NCI-H2196 treated with DMSO at 0.1 percent for 48 hours (cell line): ENCODE results near the gene FKBP11.

ENCODE experiments used
- DNase-seq: peaks from one replicate; lab custom pipeline; 2025; ENCODE audit not compliant: unreplicated experiment; lab: John Stamatoyannopoulos, UW

FKBP11 gene

DNA sequence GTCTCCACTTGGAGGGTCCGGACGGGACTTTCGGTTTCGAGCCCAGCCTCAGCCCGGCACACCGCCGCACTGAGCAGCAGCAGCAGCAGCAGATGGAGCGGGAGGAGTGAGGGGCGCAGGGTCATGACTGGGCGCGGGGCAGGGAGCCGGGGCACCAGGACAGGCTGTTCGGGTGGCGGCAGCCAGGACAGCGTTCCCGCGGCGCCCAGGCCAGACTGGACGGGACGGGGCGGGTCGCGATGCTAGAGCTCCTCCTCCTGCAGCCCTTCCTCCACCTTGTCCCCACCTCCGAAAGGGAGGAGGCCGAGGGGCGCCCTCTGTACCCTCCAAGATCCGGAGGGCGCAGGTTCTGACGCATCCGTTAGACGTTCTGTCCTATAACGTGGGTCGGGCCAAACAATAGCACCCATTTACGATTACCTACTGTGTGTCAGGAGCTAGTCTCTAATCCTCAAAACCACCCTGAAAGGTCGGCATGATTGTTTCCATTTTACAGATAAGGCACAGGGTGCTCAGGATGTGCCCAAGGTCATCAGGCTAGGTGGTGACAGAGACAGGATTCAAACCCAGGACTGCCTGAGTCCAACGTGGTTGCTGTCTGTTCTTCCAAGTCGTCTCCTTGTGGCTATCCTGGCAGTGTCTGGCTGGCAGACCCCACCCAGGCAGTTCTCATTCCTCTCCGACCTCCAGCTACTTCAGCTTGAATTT lies at the start of gene FKBP11:
Gene FKBP11 (minus strand): TSS at position 189 of the 708 bp plus-strand sequence. CDS start 64 bp downstream, at position 125.
- no peak for DNase-seq

DNA sequence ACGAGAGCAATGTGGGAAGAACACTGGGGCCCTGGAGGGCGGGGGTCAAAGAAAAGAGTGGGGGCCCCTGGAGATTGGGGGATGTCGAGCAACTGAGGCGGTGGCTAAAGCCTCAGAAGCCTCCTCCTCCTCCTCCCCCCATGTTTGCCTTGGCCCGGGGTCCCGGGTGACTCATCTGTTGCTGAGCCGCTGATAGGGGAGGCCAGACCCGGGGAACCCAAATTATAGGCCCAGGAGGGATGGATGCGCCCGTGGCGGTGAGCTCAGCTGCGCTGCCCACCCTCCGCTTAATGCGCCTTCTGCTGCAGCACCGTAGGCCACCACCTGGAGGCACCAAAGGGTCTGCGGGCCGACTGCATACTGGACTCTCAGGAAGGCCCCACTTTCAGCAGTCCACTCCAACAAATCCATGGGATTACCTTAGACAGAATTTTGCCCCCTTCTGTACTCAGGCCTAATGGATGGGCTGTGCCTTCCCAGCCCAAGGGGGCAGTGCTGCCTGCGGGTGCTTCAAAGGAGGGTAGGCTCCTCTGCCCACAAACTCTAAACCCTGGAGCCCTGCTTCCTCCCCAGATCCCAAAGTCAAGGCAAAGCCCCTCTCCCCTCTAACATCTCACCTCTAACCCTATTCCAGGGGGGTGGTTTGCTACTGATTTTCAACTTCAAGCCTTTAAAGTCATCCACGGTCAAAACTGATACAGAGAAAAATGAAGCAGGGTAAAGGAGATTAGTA lies 48.8 kb upstream of the FKBP11 start:
- no peak for DNase-seq

DNA sequence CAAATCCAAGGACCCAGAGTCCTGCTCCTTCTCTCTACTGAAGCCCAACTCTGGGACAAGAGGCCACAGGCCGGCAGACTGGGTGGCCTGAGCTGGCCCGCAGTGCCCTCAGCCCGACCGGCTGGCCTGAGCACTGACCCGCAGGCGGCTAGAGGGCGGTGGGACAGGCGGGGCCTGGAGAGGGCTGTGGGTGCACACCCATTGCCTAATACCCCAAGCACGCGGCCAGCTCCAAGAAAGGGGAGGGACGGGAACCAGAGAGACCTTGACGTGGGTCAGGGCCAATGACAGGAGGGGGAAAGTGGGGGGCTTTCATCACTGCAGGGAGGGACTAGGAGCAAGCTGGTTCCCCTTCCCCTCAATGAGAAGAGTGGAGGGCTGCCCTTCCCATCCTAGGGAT lies 48.2 kb upstream of the FKBP11 start:
- DNase-seq, result no peak

DNA sequence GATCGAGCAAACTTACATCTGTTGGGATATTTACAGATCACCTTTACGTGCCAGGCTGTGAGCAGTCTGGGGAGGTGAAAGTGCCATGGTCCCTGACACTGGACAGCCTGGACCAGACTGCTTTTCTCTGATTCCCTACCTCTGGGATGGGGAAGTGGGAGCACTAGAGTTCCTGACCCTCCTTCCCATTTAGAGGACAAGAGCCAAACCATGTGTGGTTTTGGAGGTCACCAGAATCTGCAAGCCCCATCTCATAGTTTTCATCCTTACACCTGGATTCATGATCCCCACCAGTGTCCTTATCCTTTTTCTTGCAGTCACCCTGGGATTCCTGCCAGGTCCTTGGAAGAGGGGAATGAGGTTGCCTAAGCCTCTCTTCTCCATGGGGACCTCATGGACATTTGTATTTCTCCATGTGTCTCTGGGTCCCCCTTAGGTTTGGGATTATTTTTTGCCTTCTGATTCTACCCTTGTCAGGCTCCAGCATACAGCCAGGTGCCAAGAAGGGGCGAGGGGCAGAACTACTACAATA lies 47.7 kb upstream of the FKBP11 start:
- no peak for DNase-seq

DNA sequence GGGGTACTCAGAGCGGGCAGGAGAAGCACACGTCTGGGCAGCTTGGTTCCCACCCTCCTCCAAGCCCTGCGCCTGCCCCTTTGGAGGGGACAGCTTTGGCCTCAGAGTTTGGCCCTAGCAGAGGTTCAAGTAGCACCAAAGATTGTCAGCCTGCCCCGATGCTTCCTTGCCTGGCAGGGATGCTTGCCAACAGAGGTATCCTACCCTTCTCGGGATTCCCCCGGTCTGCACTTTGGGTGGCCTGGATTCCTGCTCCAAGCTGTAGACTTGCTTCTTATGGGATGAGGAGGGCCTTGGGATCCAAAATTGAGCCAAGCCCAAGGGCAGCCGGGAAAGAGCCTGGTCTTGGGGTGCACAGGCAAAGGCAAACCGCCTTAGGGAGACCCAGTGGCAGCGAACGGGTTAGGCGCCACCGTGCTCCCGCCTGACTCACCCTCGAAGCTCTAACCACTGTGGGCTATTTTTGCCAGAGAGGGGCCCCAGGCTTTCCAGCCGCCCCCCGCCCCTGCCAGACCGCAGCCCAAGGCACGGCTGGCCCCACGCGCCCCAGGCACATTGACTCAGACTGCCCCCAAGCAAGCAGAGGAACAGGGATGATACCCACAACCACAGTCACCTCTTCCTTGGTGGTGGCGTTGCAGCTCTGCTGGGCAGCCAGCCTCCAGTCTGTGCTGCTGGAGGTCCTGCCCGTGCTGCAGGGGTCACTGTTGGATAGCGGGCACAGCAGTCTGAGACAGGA lies 47.1 kb upstream of the FKBP11 start:
- DNase-seq, result no peak

DNA sequence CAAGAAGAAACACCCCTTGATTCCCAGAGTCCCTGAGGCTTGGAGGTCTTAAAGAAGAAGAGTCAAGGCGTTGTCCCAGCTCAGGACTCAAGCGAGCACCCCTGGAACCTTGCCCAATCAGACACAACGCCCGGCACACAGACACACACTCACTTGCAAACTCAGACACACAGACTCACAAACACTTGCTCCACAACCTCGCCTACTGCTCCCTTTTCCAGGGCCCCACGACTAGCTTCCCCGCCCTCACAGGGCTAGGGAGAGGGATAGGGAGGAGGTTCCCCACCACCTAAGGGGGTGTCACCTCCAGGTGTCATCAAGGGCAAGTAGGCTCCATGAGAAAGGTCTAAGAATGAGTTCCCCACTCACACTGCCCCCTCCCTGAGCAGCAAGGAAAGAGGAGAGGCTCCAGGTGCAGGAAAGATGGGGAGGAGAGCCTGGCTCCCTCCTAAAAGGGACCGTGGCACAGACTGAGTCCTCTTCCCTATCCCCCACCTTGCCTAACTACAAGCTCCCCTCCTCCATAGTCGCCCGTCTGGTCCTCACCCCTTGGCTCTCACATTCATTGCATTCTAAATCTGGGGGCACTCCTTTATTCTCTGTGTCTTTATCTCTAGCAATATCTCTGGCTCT lies 45.5 kb upstream of the FKBP11 start:
- DNase-seq, result no peak

DNA sequence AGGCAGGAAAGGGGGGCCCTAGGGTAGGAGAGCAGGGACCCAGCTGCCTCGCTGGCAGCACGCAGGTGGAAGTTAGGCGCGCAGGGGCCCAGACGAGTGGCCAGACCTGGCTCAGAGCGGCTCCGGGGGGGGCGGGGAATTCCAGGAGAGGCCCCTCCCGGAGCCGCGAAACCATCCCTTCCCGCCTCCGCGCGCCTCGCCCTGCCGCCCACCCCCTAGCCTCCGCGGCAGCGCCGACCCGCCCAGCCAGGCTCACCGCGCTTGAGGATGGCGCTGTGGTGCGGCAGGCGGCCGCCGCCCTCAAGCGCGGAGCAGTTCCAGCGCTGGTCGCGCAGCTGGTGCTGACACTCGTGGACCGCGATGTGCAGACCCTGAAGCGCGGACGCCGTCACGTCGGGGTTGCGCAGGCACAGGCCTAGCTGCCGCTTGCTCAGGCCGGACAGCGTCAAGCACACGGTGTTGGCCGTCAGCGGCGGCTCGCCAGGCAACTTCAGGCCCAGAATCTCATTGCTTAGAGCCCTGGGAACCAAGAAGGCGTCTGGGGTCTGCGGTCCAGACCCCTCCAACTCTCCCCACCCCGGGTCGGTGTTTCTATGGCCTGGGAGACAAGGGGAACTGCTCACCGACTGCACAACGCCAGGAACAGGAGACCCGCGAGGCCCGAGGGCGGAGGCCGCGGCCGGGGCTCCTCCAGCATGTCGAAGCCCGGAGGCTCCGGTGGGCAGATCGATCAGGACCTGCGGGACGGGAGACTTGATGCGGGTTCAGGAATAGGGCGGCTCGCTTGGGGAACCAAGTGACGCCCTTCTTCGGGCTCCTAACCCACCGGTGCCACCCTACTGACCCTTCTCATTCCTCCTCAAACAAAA lies 44.8 kb upstream of the FKBP11 start:
- no peak for DNase-seq

DNA sequence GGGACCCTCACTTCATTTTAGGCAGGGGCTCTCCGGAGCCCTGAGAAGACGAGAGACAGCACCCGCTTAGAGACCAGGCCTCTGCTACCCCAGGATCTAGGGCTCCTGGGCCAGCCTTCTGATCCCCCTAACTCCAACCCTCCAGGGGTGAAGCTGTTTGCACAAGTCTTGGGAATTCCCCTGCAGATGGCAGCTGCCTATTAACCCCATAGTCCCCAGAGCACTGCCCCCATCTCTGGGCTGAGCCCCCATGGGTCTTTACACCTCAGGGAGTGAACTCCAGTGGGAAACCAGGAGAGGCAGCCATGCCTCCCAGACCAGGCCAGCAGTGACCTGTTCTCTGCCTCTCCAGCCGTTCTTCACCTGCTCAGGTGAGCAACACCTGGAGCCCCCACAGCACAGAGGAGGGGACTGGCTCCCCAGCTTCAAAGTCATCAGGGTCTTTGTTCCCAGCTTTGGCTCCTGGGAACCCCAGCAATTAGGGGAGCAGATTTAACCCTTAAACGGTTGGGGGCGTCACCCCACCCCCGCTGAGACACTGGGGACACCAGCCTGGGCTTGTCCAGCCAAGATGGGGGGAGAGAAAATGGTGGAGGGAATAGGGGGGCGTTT lies 44.0 kb upstream of the FKBP11 start:
- DNase-seq, result no peak

DNA sequence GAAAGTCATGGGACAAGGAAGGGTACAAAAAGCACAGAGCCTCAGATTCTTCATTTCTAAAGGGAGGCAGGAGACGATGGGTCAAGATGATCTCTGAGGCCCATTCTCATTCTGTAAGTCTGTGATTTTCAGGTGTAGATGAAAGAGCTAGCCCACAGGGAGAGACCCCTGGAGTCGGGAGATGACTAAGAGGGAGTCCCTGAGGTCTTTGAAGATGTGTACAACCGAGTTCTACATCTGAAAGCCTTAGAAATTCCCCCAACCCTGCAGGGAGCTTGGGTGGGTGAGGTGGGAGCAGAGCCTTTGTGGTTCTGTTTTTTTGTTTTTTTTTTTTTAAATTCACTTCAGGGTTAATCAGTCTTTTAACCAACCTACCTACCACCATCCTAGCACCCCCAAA lies 43.2 kb upstream of the FKBP11 start:
- no peak for DNase-seq

DNA sequence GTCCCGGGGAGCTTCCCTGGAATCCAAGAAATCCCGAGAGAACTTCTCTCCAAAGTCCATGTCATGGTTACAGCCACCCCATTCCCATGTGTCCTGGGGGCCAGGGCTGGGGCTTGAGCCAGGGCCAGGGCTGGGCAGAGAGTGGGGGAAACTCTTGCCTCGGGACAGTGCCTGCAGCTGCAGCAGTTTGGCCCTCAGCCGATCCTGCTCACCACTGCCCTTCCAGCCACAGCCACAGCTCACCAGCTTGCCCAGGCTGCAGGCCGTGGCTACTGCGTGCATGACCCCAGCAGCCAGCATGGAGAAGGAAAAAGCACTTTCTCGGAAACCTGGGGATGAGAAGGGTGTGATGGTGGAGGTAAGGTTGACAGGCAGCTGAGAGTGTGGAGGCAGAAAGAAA lies 42.7 kb upstream of the FKBP11 start:
- no peak for DNase-seq

DNA sequence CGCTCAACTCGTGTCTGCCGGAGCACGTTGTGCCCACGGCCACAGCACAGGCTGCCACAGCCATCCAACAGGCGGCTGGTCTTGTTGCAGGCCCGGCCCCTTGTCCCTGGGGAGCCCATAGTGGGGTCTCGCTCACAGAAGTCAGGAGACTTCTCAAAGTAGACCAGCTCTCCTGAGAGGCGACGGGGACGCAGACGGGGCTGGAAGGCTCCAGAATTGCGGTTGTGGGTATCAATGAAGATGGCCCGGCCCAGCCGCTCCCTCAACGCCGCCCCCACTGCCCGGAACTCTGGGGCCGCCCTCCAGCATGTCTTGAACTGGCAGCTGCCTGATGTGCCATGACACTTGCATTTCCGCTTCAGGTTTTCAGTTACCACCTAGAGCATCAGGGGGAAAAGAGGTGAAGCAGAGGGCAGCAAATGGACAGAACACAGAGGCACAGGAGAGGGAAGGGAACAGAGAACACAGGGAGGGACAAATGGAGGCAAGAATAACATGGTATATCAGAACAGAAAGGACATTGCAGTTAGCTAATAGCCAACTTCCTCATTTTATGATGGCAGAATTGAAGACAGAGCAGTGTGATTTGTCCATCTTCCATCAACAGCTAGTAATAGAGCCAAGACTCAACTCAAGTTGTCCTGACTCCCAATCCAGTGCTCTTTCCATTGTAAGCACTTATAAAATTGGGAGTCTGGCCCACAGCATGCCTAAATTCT lies 41.0 kb upstream of the FKBP11 start:
- DNase-seq, result no peak

DNA sequence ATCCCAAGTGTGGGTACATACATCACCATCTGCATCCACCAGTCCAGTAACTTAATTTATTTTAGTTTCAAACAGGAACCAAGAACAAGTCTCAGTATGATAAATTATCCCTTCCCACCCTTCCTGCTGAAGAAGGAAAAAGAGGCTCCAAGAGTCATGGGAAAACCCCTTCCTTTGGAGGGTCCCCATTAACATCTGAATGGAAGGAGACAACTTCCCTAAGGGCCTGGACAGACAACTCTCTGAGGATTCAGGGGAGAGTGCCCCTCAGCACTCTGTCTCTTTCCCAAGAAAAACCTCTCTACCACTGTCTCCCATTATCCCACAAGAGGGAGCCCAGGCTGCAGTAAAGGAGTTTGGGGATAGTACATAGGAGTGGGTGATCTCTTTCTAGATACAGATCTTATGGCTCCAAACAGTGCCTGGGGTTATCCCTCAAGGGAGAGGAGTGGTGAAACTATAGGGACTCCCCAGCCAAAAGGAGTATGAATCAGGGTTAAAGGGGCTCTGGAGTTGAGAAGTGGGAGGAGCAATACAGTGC lies 40.1 kb upstream of the FKBP11 start:
- peak; percentile 10 for DNase-seq

DNA sequence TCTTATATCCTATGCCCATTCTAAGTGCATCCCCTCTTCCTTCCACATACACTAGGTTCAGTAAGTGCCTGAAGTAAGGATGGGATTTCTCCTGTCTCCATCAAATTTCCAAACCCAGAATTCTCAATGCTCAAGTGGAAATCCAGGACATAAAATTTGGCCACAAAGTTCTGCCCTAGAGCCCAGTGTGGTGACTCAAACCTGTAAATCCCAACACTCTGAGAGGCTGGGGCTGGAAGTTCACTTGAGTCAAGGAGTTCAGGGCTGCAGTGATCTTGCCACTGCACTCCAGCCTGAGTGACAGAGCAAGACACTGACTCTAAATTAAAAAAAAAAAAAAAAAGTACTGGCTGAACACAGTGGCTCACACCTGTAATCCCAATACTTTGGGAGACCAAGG lies 36.5 kb upstream of the FKBP11 start:
- no peak for DNase-seq

DNA sequence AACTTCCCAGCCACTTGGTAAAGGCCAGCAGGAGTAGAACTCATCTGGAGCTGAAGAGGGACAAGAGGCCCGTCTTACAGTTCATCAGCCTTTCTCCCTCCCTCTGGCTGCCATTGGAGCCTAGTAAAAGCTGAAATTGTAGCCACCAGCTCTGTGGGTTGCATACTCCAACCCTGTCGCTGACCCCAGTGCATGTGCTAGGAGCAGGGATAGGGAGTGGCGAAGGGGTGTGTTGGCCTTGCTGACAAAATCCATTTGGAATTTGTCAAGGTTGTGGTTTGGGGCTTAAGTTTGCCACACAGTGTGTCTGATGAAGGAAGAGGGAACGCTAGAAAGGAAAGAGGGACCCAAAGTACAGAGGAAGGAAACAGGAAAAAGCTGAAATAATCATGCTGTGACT lies 36.0 kb upstream of the FKBP11 start:
- DNase-seq, result no peak

DNA sequence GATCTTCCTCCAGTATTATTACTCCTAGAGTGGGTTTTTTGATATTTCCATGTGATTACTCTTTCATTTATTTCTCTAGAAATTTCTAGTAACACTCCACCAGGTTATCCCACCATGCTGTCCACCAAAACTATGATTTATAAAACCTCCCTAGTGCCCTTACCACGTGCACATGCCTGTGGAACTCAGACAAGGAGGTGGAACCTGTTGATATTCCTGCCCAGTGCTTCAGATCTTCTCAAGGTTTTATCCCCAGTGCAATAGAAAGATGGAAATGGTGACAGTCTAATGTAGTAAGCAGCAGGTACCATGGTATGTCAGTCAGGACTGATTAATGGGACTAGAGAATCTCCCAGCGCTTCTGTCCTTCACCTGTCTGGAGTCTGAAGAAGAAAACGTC lies 35.5 kb upstream of the FKBP11 start:
- DNase-seq, result no peak

DNA sequence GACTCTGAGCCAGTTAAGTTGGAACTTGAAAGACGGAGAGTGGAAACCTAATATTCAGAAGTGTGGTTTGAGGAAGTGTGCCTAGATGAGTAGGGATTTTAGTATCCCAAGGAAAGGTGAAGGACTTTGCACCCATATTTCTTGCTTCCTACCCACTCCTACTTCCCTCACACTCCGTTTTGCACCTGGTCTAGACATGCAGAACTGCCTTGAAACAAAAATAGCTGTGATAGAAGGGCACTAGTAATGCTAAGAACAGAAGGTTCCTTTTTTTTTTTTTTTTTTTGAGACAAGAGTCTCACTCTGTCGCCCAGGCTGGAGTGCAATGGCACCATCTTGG lies 32.7 kb upstream of the FKBP11 start:
- no peak for DNase-seq

DNA sequence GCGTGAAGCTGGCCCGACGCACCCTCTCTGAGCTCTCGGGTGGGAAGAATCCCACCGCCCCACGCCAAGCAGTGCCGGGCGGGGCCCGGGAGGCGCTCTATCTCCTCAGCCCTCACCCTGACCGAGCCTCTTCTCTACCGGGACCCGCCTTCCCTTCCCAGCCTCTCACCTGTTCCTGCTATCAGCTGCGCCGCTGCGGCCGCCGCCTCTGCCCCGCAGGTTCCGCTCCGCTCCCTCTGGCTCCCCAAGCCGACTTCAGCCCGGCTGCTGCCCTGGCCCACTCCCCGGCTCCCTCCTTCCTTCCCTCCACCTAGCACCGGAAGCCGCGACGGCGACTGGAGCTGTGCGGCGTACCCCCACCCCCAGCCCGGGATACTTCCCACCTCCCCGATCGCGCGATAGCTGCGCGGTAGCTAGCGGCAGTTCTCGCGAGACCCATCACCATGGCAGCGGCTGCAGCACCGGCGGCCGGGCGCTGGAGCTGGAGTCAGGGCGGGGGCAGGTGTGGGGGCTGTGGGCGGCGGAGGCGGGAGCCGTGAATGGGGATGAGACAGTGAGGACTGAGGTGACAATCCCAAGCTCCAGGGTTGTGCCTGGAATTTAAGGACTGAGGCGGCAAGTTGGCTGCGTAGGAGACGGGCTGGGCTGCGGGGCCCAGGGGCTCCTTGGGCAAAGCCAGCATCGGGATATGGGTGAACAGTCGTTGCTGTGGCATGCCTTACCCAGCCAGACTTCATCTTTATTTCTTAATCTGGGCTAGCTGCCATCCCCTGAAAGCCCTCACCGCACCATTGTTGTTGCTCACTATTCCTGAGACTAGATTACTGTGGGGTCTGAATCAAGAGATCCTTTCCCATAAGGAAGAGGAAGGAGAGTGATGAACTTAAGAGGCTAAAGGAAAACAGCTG lies 32.1 kb upstream of the FKBP11 start, which contains the start of gene ARF3:
Gene ARF3 (minus strand): TSS at position 347 of the 908 bp plus-strand sequence. CDS start 16,392 bp downstream, outside the sequence.
- peak; percentile 94 for DNase-seq
